Psoas muscle (tissue), 8 donors: ENCODE results near the gene C11orf42. TPM values are rescaled to one million over a fixed set of nuclear protein-coding genes. Genes with fewer than 3 reads are reported as not detected.

Experiments used
- ATAC-seq, 4 donors: fragments of 200-7000 bp; cut with Tn5 transposase; one replicate each; pipeline ENCODE4 v1.9.1; 2020; ENCODE audit warnings: moderate library complexity in 3 of 4, mild to moderate bottlenecking in 2 of 4
- DNase-seq, 2 donors: peaks; one replicate each; pipeline ENCODE4 v3.0.0-alpha.2; 2020
- H3K27ac ChIP-seq: fragments of 200-600 bp; one replicate; pipeline ENCODE4 v1.8.0; 2022
- H3K27me3 ChIP-seq, 3 donors: fragments of 200-600 bp in 1 of 3; one replicate each; pipeline versions ENCODE4 v1.6.1 to v1.8.0; 2013 to 2022; ENCODE audit warnings: low read length in 2 of 3, mild to moderate bottlenecking in 2 of 3, moderate library complexity in 1 of 3; ENCODE audit not compliant: insufficient read depth in 3 of 3
- H3K36me3 ChIP-seq, 2 donors: fragments of 200-600 bp in 1 of 2; one replicate each; pipeline versions ENCODE4 v1.6.1 to v1.8.0; 2013 to 2022; ENCODE audit warnings: low read depth in 1 of 2, mild to moderate bottlenecking in 1 of 2, moderate library complexity in 1 of 2; ENCODE audit not compliant: insufficient read depth in 1 of 2
- H3K4me1 ChIP-seq: fragments of 200-600 bp; one replicate; pipeline ENCODE4 v1.8.0; 2022
- H3K4me3 ChIP-seq: fragments of 200-600 bp; one replicate; pipeline ENCODE4 v1.8.0; 2022; ENCODE audit warnings: mild to moderate bottlenecking
- H3K9me3 ChIP-seq: fragments of 200-600 bp; one replicate; pipeline ENCODE4 v1.8.0; 2022
- WGBS, 3 donors: extraction: QIAGEN DNeasy Blood & Tissue Kit; methylation state at CpG; one replicate each; pipeline versions ENCODE4 v1.1.6 to v1.1.7; 2013; 5-methylcytosine and 5-hydroxymethylcytosine counted together
- intact Hi-C, 2 donors: fragments of 100-400 bp; cut with DNase I; formaldehyde crosslinking; loops; one replicate each; pipeline versions ENCODE4 v1.11.0 to v1.14.2; 2022
- polyA plus RNA-seq, 3 donors: library from polyadenylated mRNA; stranded (reverse); fragments of 200-250 nt; gene quantifications; one replicate each; pipeline ENCODE4 v1.2.3, GENCODE V29; 2013
- total RNA-seq, 4 donors: library from RNA; stranded (reverse); fragmentation: NEBNext Ultra II Directional in 2 of 4; extraction: Animal tissue kit (Norgen Biotek cat#: 25700) in 2 of 4; gene quantifications; one replicate each; pipeline versions ENCODE4 v1.2.1 to v1.2.4, GENCODE V29; 2021 to 2023
- TF ChIP-seq, protein P1 (sequence below): fragments of 200-600 bp; IDR thresholded peaks from one replicate; pipeline ENCODE4 v1.8.0; 2022; ENCODE audit warnings: antibody characterized with exemption
- donor health status: healthy with polysubstance abuse.
- donor health status: DM: no; HTN: no; CAD: no; lungs with moderate emphysema.
- donor health status: Bipolar disorder and iron deficiency.
- donor health status: healthy.
- donor health status: DM: yes; HTN: yes; CAD: no.
- donor health status: DM: no; HTN: no; CAD: no.
- donor health status: DM: no; HTN: no; CAD: no.
- donor health status: DM: yes; HTN: yes; CAD: no.

The C11orf42 gene
- total and polyA plus RNA-seq, 7 donors: not detected

DNA sequence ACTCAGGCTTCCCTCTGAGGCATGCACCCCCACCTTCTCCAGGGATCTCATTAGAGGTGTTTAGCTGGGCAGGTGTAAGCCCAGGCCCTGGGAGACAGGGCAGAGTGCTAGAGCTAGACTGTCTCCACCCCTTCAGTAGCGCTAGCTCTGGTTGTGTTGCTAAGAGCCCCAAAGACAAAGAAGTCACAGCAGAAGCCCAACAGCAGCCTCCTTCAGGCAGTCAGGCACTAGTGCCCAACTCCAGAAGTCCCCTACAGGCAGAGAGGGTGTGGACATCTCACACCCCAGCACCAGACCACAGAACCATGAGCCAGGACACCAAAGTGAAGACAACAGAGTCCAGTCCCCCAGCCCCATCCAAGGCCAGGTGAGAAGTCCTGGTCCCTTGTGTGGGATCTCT is 33.5 kb downstream of the C11orf42 start, which contains the start of gene CNGA4:
Gene CNGA4, plus strand, starts transcription at position 188 of the 400 bp plus-strand sequence. Its CDS starts 118 bp downstream, at position 306.
- Histone ChIP-seq H3K27ac (no peak within 1 kb of the TSS), H3K4me1 (peaks cover 7% of the 10 kb centered on the region), H3K36me3 (no peaks in the 10 kb centered on the region), H3K27me3 (no peaks in the 10 kb centered on the region), H3K4me3 (no peak within 1 kb of the TSS), H3K9me3 (no peaks in the 10 kb centered on the region)
- intact Hi-C loops: loop anchor here (5.0 to 10.0 kb wide), 3 partner anchors 78 to 376 kb away; partner anchors contain the start of genes TRIM3 (in 2 of the 2), TAF10 (in 1 of the 2) and TPP1 (in 1 of the 2)
- DNase-seq: no peak
- TF ChIP-seq, protein P1, sequence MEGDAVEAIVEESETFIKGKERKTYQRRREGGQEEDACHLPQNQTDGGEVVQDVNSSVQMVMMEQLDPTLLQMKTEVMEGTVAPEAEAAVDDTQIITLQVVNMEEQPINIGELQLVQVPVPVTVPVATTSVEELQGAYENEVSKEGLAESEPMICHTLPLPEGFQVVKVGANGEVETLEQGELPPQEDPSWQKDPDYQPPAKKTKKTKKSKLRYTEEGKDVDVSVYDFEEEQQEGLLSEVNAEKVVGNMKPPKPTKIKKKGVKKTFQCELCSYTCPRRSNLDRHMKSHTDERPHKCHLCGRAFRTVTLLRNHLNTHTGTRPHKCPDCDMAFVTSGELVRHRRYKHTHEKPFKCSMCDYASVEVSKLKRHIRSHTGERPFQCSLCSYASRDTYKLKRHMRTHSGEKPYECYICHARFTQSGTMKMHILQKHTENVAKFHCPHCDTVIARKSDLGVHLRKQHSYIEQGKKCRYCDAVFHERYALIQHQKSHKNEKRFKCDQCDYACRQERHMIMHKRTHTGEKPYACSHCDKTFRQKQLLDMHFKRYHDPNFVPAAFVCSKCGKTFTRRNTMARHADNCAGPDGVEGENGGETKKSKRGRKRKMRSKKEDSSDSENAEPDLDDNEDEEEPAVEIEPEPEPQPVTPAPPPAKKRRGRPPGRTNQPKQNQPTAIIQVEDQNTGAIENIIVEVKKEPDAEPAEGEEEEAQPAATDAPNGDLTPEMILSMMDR: no peak
- no peak for ATAC-seq
- WGBS, 3 donors: 85 to 89% (median 88%) methylated on average over 1 of the region's 1 CpG

DNA sequence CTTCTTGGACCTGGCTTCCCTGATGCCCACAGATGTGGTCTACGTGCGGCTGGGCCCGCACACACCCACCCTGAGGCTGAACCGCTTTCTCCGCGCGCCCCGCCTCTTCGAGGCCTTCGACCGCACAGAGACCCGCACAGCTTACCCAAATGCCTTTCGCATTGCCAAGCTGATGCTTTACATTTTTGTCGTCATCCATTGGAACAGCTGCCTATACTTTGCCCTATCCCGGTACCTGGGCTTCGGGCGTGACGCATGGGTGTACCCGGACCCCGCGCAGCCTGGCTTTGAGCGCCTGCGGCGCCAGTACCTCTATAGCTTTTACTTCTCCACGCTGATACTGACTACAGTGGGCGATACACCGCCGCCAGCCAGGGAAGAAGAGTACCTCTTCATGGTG is 34.8 kb downstream of the C11orf42 start:
- H3K27me3 ChIP-seq: no peaks in the 10 kb centered on the region
- DNase-seq: no peak
- TF ChIP-seq, protein P1: no peak
- no peaks in the 10 kb centered on the region for H3K36me3 ChIP-seq
- no peaks in the 10 kb centered on the region for H3K9me3 ChIP-seq
- H3K4me3 ChIP-seq: no peak overlapping the region
- intact Hi-C loops: no loop called here
- no peak for ATAC-seq
- 96 to 98% (median 96%) methylated on average over 28 of the region's 28 CpGs for WGBS, 3 donors
- H3K27ac ChIP-seq: no peak overlapping the region
- peaks cover 6% of the 10 kb centered on the region for H3K4me1 ChIP-seq

DNA sequence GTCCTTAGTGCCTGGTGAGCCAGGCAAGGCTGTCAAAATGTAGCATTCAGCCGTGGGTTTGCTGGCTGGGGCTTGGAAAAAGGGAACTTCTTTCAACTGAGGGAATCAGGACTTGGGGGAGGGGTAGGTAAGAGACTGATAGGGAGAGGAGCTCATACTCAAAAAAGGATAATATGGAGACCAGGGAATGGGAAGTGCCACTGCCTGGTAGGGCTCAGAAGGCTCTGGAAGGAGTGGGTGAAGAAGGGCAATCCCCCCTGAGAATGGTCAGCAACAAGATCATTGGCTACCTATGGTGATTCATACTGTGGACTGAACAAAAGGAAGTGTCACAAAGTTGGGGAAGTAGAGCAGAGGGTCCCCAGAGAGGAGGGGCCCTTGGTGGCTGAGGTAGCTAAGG is 35.4 kb downstream of the C11orf42 start:
- Histone ChIP-seq H3K9me3 (no peaks in the 10 kb centered on the region), H3K27me3 (no peaks in the 10 kb centered on the region), H3K36me3 (no peaks in the 10 kb centered on the region), H3K4me1 (peaks cover 2% of the 10 kb centered on the region), H3K27ac (no peak overlapping the region), H3K4me3 (no peak overlapping the region)
- intact Hi-C loops: no loop called here
- ATAC-seq (no peak), DNase-seq (no peak)
- 64 to 77% (median 65%) methylated on average over 1 of the region's 1 CpG for WGBS, 3 donors
- TF ChIP-seq, protein P1: no peak

DNA sequence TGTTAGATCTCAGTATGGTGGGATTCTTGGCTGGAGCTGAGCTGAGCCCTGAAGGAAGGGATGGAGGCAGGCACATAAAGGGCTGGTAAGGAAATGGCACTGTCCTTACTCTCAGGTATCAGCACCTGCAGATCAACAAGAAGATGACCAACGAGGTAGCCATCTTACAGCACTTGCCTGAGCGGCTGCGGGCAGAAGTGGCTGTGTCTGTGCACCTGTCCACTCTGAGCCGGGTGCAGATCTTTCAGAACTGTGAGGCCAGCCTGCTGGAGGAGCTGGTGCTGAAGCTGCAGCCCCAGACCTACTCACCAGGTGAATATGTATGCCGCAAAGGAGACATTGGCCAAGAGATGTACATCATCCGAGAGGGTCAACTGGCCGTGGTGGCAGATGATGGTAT is 36.0 kb downstream of the C11orf42 start:
- H3K9me3 ChIP-seq: no peaks in the 10 kb centered on the region
- H3K4me1 ChIP-seq: no peaks in the 10 kb centered on the region
- 90 to 91% (median 90%) methylated on average over 7 of the region's 7 CpGs for WGBS, 3 donors
- no peak for ATAC-seq
- no peak overlapping the region for H3K4me3 ChIP-seq
- TF ChIP-seq, protein P1: no peak
- intact Hi-C loops: no loop called here
- H3K27ac ChIP-seq: no peak overlapping the region
- no peak for DNase-seq
- no peaks in the 10 kb centered on the region for H3K36me3 ChIP-seq
- no peaks in the 10 kb centered on the region for H3K27me3 ChIP-seq

DNA sequence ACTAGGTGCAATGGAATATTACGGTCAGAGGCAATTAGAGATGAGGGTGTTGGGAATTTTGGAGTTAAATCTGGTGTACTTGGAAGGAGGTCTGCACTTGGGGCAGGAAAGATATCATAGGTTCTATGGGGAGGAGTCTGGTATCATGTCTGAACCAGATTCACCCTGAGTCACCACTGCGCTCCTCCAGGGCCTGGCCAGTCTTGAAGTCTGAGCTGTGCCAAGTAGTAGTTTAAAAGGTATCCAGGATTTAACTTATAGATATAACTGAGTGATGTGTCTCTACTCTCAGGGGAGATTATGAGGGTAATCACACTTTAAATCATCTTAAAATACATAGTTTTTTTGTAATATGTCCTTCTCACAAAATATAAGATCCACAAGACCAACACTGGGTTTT is 40.2 kb downstream of the C11orf42 start:
- Histone ChIP-seq H3K4me3 (no peak overlapping the region), H3K4me1 (no peaks in the 10 kb centered on the region), H3K36me3 (no peaks in the 10 kb centered on the region), H3K9me3 (no peaks in the 10 kb centered on the region), H3K27me3 (no peaks in the 10 kb centered on the region), H3K27ac (no peak overlapping the region)
- TF ChIP-seq, protein P1: no peak
- intact Hi-C loops: no loop called here
- DNase-seq (no peak), ATAC-seq (no peak)
- WGBS, 3 donors: 93 to 94% (median 94%) methylated on average over 2 of the region's 2 CpGs
